ENCODE data around the gene NEURL1B.

GRCh38 chr5:172659570-172659908, 18.5 kb downstream of the NEURL1B start:
- TF ChIP-seq, protein P1, sequence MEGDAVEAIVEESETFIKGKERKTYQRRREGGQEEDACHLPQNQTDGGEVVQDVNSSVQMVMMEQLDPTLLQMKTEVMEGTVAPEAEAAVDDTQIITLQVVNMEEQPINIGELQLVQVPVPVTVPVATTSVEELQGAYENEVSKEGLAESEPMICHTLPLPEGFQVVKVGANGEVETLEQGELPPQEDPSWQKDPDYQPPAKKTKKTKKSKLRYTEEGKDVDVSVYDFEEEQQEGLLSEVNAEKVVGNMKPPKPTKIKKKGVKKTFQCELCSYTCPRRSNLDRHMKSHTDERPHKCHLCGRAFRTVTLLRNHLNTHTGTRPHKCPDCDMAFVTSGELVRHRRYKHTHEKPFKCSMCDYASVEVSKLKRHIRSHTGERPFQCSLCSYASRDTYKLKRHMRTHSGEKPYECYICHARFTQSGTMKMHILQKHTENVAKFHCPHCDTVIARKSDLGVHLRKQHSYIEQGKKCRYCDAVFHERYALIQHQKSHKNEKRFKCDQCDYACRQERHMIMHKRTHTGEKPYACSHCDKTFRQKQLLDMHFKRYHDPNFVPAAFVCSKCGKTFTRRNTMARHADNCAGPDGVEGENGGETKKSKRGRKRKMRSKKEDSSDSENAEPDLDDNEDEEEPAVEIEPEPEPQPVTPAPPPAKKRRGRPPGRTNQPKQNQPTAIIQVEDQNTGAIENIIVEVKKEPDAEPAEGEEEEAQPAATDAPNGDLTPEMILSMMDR (IDR thresholded peaks at IDR 0.05) = no peak
- no peak for TF ChIP-seq EP300 (IDR thresholded peaks at IDR 0.05)

Measured in tibial nerve (tissue), 4 donors.